ENCODE data around the gene AP3D1.
A peak's percentile ranks its signal among the peaks of the same experiment; 100 is the strongest.
"Not testable (repeated sequence)": the region's sequence is repeated elsewhere in the genome, so short reads cannot be mapped to it uniquely, and the experiment has no call there.

AP3D1 gene

DNA sequence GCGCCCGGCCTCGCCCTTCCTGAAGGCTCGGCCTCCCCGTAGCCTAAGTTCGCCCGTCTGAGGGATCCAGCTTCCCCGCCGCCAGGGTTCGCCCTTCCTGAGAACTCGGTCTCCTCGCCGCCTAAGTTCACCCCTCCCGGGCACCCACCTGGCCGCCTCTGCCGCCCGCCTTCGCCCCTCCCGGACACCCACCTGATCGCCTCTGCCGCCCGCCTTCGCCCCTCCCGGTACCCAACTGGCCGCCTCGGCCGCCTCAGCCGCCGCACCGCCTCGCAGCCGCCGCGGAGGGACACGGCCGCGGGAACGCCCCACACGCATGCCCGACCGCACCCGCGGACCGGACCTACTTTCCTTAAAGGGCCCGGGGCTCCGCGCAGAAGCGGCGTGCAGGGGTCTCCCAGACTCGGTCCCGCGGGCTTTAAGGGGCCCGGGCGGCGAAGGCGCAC, 55.3 kb downstream of the AP3D1 start, which contains the start of gene MOB3A:
MOB3A (minus strand) TSS at position 293 of the 446 bp plus-strand sequence. CDS start 17,766 bp downstream, outside the sequence.
- TF ChIP-seq ZFX (IDR thresholded peaks at IDR 0.05; ENCODE audit: borderline replicate concordance) (no peak), CTCF (IDR thresholded peaks at IDR 0.05) (peak; percentile 61)
- peak within 1 kb of the TSS; percentile 88 for H3K27ac ChIP-seq

- H3K27ac ChIP-seq, result not testable (repeated sequence)
Measured at GRCh38 chr19:2091926-2092525, 59.3 kb downstream of the AP3D1 start.

DNA sequence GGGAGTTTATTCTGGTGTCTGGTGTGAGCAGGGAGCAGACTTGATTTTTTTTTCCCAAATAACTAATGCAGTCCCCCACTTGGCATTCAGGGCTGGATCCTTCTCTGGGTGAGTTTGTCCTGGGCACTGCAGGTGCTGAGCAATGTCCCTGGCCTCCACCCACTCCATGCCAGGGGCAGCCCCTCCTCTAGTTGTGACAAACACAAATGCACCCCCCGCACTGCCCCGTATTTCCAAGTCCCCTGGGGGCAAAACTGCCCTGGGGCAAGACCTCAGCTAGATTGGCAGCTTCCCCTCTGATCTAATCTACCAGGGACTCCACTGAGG, 61.7 kb downstream of the AP3D1 start:
- H3K27ac ChIP-seq, result no peak overlapping the region
- TF ChIP-seq CTCF (IDR thresholded peaks at IDR 0.05) (no peak), ZFX (IDR thresholded peaks at IDR 0.05; ENCODE audit: borderline replicate concordance) (no peak)

DNA sequence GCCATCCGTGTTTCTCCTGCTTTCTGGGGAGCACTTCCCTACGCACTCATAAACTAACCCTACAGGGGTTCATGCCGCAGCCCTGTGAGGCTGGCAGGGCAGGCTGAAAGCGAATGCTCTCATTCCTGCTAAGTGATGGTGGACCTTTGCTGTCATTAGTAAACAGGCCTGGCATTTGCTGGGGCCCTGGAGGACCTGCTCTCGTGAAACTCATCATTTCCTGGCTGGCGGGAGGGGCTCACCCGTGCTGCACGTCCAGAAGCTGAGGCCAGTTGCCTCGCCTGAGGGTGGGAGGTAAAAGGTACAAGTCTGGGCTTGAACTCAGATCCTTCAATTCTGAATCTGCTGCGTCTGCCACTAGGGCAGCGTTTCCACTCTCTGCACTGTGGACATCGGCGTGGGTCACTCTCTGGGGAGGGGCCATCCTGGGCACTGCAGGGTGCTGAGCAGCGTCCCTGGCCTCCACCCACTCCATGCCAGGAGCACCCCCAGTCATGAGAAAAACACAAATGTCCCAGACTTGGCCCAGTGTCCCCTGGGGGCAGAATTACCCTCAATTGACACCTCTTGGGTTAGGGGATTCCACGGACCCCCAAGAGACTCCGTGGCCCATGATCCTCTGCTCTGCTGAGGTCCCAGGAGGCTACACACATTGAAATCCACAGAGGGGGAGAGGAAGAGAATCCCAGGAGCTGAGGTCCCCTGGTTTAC, 62.2 kb downstream of the AP3D1 start:
- TF ChIP-seq CTCF (IDR thresholded peaks at IDR 0.05), result no peak
- no peak for TF ChIP-seq ZFX (IDR thresholded peaks at IDR 0.05; ENCODE audit: borderline replicate concordance)
- no peak overlapping the region for H3K27ac ChIP-seq

DNA sequence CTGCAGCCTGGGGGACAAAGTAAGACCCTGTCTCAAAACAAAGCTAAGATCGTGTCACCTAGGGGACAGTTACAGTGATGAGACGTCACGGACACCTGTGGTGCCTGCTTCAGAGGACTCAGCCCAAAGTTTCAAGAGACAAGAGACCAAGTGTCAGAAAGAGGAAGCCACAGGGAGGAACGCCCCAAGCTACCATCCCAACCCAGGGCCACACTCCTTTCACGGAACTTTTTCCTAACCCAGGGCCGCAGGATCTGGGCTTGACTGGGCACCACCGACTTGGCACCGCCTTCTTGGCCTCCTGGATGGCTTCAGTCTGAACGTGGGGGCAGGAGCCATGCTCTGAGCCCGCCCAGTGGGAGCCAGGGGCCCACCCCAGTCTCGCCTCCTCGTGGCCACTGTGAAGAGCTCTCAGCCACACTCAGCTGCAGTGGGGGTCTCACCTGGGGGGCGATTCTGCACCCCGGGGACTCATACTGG, 63.7 kb downstream of the AP3D1 start:
- no peak overlapping the region for H3K27ac ChIP-seq
- no peak for TF ChIP-seq CTCF (IDR thresholded peaks at IDR 0.05)
- TF ChIP-seq ZFX (IDR thresholded peaks at IDR 0.05; ENCODE audit: borderline replicate concordance), result no peak

- not testable (repeated sequence) for H3K27ac ChIP-seq
Measured at GRCh38 chr19:2086695-2087620, 64.4 kb downstream of the AP3D1 start.

DNA sequence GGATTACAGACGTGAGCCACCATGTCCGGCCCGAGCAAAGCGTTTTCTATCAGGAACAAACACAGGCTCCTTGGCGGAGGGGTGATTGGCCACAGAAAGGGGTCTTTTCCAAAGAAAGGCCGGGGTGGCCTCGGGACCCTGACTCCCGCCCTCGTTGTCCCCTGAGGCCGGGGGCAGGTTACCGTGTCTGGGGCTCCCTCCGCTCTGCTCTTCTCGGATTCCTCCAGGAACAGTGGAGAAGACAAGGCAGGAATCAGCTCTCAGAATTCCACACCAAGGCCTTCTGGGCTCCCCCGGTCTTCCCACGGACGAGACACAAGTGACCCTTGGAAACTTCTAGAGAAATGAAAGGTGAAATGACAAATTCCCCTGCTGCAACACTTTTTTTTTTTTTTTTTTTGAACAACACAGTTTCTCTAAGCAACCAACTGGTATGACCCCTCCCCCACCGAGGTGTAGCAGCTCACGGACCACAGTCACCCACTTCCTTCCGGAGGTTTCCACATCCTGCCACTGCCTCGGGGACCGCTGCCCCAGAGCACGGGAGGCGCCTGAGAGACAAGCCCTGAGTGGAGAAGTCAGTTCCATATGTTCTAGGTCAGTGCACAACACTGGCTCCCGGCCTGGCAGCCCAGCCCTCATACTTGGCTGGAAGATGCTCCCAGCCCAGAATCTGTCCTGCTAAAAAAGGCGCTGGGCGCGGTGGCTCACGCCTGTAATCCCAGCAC, 66.2 kb downstream of the AP3D1 start:
- no peak for TF ChIP-seq CTCF (IDR thresholded peaks at IDR 0.05)
- no peak for TF ChIP-seq ZFX (IDR thresholded peaks at IDR 0.05; ENCODE audit: borderline replicate concordance)
- no peak overlapping the region for H3K27ac ChIP-seq
